GM23338 (cell line): ENCODE measurements around the gene KICS2.

Experiments
- CREB1 ChIP-seq: fragments of 250-450 bp; sonication (Bioruptor Pico); IDR thresholded peaks from 2 replicates; pipeline ENCODE4 v1.5.0; 2020; ENCODE audit warnings: low read depth, mild to moderate bottlenecking, moderate library complexity
- ETS1 ChIP-seq: IDR thresholded peaks from 2 replicates; pipeline ENCODE4 v1.6.1; 2016; ENCODE audit warnings: antibody characterized with exemption
- EZH2 ChIP-seq: fragments of 200-600 bp; sonication (generic); IDR thresholded peaks from one replicate; pipeline ENCODE4 v1.8.0; 2017; ENCODE audit warnings: antibody characterized with exemption, mild to moderate bottlenecking, low read depth; ENCODE audit not compliant: unreplicated experiment
- EZH2phosphoT487 ChIP-seq: fragments of 200-600 bp; sonication (generic); IDR thresholded peaks from one replicate; pipeline ENCODE4 v1.8.1; 2018; ENCODE audit warnings: antibody characterized with exemption; ENCODE audit not compliant: unreplicated experiment
- JUNB ChIP-seq: IDR thresholded peaks from one replicate; pipeline ENCODE4 v1.6.1; 2016; ENCODE audit warnings: antibody characterized with exemption; ENCODE audit not compliant: unreplicated experiment
- NANOG ChIP-seq: IDR thresholded peaks from 2 replicates; pipeline ENCODE4 v1.6.1; 2016; ENCODE audit warnings: antibody characterized with exemption, borderline replicate concordance
- POLR2AphosphoS5 ChIP-seq: IDR thresholded peaks from 2 replicates; pipeline ENCODE4 v1.6.1; 2016; ENCODE audit warnings: antibody characterized with exemption, low read depth
- STAT1 ChIP-seq: IDR thresholded peaks from one replicate; pipeline ENCODE4 v1.6.1; 2016; ENCODE audit warnings: antibody characterized with exemption; ENCODE audit not compliant: unreplicated experiment
- ZNF114 ChIP-seq: fragments of 250-450 bp; sonication (Bioruptor Pico); IDR thresholded peaks from 2 replicates; pipeline ENCODE4 v1.5.0; 2020; ENCODE audit warnings: mild to moderate bottlenecking, moderate library complexity
- ZNF331 ChIP-seq: fragments of 250-450 bp; sonication (Bioruptor Pico); IDR thresholded peaks from 2 replicates; pipeline ENCODE4 v1.5.0; 2020; ENCODE audit warnings: low read depth, mild to moderate bottlenecking, moderate library complexity
- TF ChIP-seq, protein P1 (sequence below), 2 experiments: fragments of 200-600 bp in 1 of 2; sonication (generic) in 1 of 2; conservative IDR thresholded peaks; 2 replicates each; pipeline versions ENCODE4 v1.5.1 to v1.6.1; 2016 to 2017; ENCODE audit warnings: antibody characterized with exemption in 2 of 2, low read depth in 2 of 2, mild to moderate bottlenecking in 2 of 2, moderate library complexity in 1 of 2
- TF ChIP-seq, protein P2 (sequence below): IDR thresholded peaks from one replicate; pipeline ENCODE4 v1.6.1; 2018; ENCODE audit warnings: antibody characterized with exemption; ENCODE audit not compliant: unreplicated experiment
- TF ChIP-seq, protein P3 (sequence below): fragments of 250-450 bp; sonication (Bioruptor Pico); IDR thresholded peaks from 2 replicates; pipeline ENCODE4 v1.5.0; 2020; ENCODE audit warnings: mild to moderate bottlenecking, moderate library complexity

- TF ChIP-seq, protein P1, sequence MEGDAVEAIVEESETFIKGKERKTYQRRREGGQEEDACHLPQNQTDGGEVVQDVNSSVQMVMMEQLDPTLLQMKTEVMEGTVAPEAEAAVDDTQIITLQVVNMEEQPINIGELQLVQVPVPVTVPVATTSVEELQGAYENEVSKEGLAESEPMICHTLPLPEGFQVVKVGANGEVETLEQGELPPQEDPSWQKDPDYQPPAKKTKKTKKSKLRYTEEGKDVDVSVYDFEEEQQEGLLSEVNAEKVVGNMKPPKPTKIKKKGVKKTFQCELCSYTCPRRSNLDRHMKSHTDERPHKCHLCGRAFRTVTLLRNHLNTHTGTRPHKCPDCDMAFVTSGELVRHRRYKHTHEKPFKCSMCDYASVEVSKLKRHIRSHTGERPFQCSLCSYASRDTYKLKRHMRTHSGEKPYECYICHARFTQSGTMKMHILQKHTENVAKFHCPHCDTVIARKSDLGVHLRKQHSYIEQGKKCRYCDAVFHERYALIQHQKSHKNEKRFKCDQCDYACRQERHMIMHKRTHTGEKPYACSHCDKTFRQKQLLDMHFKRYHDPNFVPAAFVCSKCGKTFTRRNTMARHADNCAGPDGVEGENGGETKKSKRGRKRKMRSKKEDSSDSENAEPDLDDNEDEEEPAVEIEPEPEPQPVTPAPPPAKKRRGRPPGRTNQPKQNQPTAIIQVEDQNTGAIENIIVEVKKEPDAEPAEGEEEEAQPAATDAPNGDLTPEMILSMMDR (conservative IDR thresholded peaks at IDR 0.05; ENCODE audit: low read depth in 2 of 2), result no peak
- no peak for TF ChIP-seq STAT1
- TF ChIP-seq, protein P2, sequence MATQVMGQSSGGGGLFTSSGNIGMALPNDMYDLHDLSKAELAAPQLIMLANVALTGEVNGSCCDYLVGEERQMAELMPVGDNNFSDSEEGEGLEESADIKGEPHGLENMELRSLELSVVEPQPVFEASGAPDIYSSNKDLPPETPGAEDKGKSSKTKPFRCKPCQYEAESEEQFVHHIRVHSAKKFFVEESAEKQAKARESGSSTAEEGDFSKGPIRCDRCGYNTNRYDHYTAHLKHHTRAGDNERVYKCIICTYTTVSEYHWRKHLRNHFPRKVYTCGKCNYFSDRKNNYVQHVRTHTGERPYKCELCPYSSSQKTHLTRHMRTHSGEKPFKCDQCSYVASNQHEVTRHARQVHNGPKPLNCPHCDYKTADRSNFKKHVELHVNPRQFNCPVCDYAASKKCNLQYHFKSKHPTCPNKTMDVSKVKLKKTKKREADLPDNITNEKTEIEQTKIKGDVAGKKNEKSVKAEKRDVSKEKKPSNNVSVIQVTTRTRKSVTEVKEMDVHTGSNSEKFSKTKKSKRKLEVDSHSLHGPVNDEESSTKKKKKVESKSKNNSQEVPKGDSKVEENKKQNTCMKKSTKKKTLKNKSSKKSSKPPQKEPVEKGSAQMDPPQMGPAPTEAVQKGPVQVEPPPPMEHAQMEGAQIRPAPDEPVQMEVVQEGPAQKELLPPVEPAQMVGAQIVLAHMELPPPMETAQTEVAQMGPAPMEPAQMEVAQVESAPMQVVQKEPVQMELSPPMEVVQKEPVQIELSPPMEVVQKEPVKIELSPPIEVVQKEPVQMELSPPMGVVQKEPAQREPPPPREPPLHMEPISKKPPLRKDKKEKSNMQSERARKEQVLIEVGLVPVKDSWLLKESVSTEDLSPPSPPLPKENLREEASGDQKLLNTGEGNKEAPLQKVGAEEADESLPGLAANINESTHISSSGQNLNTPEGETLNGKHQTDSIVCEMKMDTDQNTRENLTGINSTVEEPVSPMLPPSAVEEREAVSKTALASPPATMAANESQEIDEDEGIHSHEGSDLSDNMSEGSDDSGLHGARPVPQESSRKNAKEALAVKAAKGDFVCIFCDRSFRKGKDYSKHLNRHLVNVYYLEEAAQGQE, result no peak
- no peak for TF ChIP-seq CREB1 (CRISPR knock-in tag)
- no peak for TF ChIP-seq POLR2AphosphoS5
- no peak for TF ChIP-seq EZH2
- no peak for TF ChIP-seq ZNF114
- TF ChIP-seq ZNF331 (CRISPR knock-in tag), result no peak
- no peak for TF ChIP-seq EZH2phosphoT487
- no peak for TF ChIP-seq ETS1
- TF ChIP-seq JUNB, result no peak
- no peak for TF ChIP-seq NANOG
- TF ChIP-seq, protein P3, sequence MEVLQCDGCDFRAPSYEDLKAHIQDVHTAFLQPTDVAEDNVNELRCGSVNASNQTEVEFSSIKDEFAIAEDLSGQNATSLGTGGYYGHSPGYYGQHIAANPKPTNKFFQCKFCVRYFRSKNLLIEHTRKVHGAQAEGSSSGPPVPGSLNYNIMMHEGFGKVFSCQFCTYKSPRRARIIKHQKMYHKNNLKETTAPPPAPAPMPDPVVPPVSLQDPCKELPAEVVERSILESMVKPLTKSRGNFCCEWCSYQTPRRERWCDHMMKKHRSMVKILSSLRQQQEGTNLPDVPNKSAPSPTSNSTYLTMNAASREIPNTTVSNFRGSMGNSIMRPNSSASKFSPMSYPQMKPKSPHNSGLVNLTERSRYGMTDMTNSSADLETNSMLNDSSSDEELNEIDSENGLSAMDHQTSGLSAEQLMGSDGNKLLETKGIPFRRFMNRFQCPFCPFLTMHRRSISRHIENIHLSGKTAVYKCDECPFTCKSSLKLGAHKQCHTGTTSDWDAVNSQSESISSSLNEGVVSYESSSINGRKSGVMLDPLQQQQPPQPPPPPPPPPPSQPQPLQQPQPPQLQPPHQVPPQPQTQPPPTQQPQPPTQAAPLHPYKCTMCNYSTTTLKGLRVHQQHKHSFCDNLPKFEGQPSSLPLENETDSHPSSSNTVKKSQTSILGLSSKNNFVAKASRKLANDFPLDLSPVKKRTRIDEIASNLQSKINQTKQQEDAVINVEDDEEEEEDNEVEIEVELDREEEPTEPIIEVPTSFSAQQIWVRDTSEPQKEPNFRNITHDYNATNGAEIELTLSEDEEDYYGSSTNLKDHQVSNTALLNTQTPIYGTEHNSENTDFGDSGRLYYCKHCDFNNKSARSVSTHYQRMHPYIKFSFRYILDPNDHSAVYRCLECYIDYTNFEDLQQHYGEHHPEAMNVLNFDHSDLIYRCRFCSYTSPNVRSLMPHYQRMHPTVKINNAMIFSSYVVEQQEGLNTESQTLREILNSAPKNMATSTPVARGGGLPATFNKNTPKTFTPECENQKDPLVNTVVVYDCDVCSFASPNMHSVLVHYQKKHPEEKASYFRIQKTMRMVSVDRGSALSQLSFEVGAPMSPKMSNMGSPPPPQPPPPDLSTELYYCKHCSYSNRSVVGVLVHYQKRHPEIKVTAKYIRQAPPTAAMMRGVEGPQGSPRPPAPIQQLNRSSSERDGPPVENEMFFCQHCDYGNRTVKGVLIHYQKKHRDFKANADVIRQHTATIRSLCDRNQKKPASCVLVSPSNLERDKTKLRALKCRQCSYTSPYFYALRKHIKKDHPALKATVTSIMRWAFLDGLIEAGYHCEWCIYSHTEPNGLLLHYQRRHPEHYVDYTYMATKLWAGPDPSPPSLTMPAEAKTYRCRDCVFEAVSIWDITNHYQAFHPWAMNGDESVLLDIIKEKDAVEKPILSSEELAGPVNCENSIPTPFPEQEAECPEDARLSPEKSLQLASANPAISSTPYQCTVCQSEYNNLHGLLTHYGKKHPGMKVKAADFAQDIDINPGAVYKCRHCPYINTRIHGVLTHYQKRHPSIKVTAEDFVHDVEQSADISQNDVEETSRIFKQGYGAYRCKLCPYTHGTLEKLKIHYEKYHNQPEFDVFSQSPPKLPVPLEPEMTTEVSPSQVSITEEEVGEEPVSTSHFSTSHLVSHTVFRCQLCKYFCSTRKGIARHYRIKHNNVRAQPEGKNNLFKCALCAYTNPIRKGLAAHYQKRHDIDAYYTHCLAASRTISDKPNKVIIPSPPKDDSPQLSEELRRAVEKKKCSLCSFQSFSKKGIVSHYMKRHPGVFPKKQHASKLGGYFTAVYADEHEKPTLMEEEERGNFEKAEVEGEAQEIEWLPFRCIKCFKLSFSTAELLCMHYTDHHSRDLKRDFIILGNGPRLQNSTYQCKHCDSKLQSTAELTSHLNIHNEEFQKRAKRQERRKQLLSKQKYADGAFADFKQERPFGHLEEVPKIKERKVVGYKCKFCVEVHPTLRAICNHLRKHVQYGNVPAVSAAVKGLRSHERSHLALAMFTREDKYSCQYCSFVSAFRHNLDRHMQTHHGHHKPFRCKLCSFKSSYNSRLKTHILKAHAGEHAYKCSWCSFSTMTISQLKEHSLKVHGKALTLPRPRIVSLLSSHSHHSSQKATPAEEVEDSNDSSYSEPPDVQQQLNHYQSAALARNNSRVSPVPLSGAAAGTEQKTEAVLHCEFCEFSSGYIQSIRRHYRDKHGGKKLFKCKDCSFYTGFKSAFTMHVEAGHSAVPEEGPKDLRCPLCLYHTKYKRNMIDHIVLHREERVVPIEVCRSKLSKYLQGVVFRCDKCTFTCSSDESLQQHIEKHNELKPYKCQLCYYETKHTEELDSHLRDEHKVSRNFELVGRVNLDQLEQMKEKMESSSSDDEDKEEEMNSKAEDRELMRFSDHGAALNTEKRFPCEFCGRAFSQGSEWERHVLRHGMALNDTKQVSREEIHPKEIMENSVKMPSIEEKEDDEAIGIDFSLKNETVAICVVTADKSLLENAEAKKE (CRISPR knock-in tag), result no peak
These were observed 35.3 kb downstream of the KICS2 start for GRCh38 chr12:64186789-64187188.
